ENCODE data around the gene CLMN.

DNA sequence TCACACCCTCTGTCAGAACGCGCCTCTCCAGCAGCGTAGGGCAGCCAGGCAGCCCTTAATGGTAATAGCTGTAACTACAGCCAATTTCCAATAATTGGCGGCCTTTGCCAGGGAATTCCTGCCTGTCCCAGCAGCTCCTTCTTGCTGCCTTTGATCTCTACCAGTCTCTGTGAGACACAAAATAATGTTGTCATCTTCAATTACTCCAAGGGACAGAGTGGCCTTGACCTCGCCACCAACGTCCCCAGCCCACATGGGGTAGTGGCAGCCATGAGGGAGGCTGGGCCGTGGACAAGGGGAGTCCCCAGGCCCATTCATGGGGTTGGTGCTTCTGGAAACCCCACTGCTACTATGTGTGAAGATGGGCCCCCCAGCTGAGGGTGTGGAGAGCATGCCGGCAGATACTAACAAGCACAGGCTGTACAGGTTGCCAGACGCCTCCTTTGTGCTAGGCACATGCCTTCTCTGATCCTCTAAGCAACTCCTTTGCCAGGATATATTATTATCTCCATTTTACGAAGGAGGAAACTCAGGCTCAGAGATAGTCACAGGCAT lies 17.4 kb upstream of the CLMN start:
- TF ChIP-seq, protein P1, sequence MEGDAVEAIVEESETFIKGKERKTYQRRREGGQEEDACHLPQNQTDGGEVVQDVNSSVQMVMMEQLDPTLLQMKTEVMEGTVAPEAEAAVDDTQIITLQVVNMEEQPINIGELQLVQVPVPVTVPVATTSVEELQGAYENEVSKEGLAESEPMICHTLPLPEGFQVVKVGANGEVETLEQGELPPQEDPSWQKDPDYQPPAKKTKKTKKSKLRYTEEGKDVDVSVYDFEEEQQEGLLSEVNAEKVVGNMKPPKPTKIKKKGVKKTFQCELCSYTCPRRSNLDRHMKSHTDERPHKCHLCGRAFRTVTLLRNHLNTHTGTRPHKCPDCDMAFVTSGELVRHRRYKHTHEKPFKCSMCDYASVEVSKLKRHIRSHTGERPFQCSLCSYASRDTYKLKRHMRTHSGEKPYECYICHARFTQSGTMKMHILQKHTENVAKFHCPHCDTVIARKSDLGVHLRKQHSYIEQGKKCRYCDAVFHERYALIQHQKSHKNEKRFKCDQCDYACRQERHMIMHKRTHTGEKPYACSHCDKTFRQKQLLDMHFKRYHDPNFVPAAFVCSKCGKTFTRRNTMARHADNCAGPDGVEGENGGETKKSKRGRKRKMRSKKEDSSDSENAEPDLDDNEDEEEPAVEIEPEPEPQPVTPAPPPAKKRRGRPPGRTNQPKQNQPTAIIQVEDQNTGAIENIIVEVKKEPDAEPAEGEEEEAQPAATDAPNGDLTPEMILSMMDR (IDR thresholded peaks at IDR 0.05; ENCODE audit: insufficient read depth, low read length) = no peak
- TF ChIP-seq POLR2AphosphoS5 (IDR thresholded peaks at IDR 0.05; ENCODE audit: low read depth) = no peak
